ENCODE results near the gene HRH2.

- TF ChIP-seq CTCF (IDR thresholded peaks at IDR 0.05) (no peak), POLR2A (IDR thresholded peaks at IDR 0.05) (no peak)
Observed at GRCh38 chr5:175728885-175729828, 71.3 kb downstream of the HRH2 start.

All from lower leg skin (tissue), 3 donors.